HPDE6-E6E7 (cell line): ENCODE results near the gene IRX3.

Experiments used
- DNase-seq: peaks from one replicate; pipeline ENCODE4 v3.0.0; 2011; ENCODE audit warnings: missing footprints; ENCODE audit errors: extremely low spot score

IRX3 gene

GRCh38 chr16:54290833-54291655, 4.5 kb upstream of the IRX3 start:
- DNase-seq: no peak

- no peak for DNase-seq
These were observed 3.6 kb upstream of the IRX3 start for GRCh38 chr16:54289945-54290832.

GRCh38 chr16:54289242-54289944, 2.8 kb upstream of the IRX3 start:
- no peak for DNase-seq

- no peak for DNase-seq
These were observed 2.3 kb upstream of the IRX3 start for GRCh38 chr16:54288835-54289241.

DNA sequence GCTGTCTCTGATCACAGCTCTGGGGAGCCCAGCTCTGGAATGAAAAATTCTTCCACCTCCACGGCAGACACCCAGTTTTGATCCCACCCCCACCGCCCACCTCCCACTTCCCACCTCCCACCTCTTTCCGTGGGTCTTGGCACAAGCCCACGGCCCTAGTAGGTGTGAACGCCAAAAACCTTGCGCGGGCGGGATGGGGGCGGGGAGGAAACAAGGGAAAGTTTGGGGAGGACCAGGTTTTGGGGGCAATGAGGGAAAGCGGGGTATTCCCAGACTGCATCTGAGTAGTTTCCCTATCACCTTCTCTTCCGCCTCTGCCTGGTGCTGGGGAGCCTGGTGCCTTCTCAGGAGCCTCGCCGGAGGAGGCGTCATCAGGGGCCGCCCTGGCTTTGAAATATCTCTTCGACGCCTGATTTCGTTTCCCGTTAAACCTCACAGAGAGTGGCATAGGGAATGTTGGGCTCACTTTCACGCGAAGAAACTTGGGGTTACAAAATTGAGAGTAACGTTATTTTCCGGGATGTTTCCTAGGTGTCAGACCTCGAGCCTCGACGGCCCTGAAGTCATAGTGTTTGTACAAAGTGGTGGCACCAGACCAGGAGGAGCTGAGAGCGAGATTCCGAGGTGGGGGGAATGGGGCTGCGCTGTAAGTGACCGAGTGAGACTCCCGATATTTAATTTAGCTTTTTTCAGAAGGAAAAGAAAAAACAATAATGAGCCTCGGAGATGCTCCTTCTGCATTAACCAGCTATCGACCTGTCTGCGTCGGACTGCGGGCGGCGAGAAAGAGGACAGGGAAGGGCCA, 1.6 kb upstream of the IRX3 start:
- no peak for DNase-seq

- no peak for DNase-seq
These were observed 793 bp upstream of the IRX3 start for GRCh38 chr16:54287131-54288029.

GRCh38 chr16:54286090-54286365, 559 bp downstream of the IRX3 start:
- DNase-seq: peak; percentile 62

DNA sequence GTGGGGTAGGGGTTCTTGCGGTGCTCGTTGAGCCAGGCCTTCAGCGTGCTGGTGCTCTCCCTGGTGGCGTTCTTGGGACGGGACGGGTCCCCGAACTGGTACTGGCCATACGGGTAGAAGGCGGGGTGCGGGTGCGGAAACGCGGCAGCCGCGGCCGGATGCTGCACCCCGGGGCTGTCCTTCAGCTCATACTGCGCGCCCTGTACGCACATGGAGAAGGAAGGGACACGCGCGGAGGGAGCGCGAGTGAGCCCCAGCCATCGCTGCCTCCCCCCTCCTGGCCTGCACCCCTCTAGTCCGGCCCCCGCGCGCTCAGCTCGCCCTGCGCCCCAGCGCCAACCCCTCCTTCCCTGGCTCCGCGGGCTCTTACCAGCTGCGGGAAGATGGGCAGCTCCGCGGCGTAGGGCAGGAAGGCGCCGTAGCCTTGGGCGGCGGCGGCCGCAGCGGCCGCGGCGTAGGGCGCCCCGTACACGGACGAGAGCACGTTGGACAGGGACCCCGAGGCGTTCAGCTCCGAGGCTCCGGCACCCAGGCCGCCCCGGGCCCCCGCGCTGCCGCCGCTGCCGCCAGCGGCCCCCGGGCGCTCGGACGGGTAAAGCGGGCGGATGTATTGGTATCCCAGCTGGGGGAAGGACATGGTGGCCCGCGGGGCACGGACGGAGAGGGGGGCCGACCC, 1.0 kb downstream of the IRX3 start:
- DNase-seq: no peak

- DNase-seq: no peak
These were observed 1.6 kb downstream of the IRX3 start for GRCh38 chr16:54284931-54285413.

GRCh38 chr16:54284319-54284930, 2.2 kb downstream of the IRX3 start:
- DNase-seq: no peak

GRCh38 chr16:54283725-54284318, 2.8 kb downstream of the IRX3 start:
- no peak for DNase-seq

- no peak for DNase-seq
These were observed 3.5 kb downstream of the IRX3 start for GRCh38 chr16:54282928-54283724.

- no peak for DNase-seq
These were observed 4.2 kb downstream of the IRX3 start for GRCh38 chr16:54282202-54282927.

DNA sequence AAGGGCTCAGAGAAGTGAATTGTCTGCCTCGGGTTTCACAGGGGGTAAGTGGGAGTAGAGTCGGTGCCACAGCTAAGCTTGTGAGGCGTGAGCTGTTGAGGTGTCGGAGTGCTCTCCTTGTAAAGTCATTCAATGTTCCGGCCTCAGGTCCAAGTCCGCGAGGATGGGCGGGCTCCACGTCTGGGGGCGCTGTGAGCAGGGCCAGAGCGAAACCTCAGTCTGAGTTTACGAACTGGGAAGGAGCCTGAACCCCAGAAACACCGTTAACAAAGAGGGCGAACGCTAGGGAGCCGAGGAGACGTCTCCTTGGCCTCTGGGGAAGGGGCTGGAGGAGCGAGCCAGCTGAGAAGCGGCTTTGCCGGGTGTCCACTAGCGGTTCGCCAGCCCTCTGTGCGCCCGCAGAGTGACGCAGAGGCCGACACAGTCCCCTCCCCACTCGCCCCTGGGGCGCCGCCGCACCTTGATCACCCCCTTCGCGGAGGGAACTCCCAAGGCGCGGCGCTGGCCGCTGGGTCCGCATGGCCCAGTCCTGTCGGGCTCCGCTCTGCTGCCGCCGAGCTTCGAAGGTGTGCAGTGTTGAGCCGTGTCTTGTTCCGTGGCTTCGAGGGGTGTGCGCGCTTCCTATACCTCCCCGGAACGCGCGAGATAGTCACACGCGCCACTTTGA, 4.9 kb downstream of the IRX3 start:
- DNase-seq: no peak

DNA sequence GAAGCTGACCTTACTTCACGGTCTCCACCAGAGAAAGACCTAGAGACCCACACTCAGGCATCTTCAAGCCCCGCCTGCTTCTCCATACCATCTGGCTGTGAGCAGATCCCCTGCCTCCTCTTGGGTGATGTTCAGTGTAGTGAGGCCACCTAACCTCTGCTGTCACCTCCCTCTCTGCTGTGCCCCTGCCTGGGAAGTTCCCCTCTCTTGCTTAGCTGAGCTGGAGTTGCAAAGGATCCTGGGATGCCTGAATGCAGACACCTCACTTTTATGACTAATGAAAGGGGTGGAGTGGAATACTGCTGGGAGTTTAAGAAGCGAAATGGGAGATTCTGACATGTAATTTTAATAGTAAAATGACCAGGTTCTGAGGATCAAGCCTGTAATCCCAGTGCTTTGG, 5.8 kb downstream of the IRX3 start:
- no peak for DNase-seq

DNA sequence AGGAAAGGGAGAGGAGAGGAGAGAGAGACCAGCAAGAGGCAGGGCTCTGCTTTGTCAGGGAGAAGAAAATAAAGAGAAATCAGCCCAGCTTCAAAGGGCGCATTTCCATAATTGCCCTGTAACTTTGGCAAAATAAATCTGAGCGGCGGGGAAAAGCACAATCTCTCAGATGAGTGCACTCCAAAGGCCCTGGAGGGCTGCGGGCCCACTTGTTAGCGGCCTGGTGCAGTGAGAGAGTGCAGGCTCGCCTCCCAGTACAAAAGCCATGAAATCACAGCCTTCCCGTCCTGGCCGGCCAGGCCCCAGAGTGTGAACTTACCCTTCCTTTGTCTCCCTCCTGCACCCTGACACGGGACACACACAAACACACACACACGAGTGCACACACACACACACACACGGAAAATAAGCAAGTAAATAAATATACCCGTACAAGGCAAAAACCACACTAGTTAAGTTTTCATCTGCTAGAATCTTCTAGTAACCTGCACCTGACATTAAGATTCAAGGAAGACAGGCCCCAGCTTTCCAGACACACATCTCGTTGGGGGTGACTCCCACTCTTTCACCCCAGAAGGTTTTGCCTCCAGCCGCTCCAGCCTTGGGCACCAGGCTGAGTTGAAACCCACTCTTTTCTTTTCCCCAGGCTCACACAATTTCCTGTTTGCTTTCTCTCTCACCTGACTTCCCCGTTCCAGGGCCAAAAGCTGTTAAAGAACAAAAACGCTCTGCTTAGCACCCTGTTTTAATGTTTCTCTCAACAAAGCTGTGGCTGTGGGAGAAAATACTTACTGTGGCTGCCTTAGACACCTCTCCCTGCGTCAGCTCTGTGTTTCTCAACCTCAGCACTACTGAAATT, 8.5 kb downstream of the IRX3 start:
- no peak for DNase-seq
